HepG2 (cell line): ENCODE measurements around the gene MIR17HG. TPM values are rescaled to one million over a fixed set of nuclear protein-coding genes. Genes with fewer than 3 reads are reported as not detected.

ENCODE experiments used
- ATAC-seq: fragments of 200-7000 bp; cut with Tn5 transposase; 3 replicates; pipeline ENCODE4 v1.9.1; 2020; ENCODE audit warnings: mild to moderate bottlenecking, moderate library complexity
- BruUV-seq: library from RNA; stranded (reverse); fragments of 400-500 nt; replicated peaks from 2 replicates; lab custom pipeline; 2021; lab: Mats Ljungman, UMichigan
- CTCF ChIA-PET: fragments of 300-600 bp; formaldehyde crosslinking; extraction: SDS; loops from one replicate; lab custom pipeline; 2021; ENCODE audit warnings: low total read pairs, inconsistent platforms, low intra/inter-chr PET ratio; lab: Yijun Ruan, JAX
- POLR2A ChIA-PET: fragments of 350-600 bp; sonication (Branson Sonifier 250); formaldehyde crosslinking; loops from one replicate; lab custom pipeline; 2020; ENCODE audit warnings: antibody characterized with exemption, inconsistent platforms; lab: Yijun Ruan, JAX
- DNase-seq: peaks from one replicate; pipeline ENCODE4 v3.0.0-alpha.2; 2015; ENCODE audit warnings: low spot score
- FAIRE-seq: peaks from 3 replicates; lab custom pipeline; 2011; peaks lifted over from hg19 to GRCh38; lab: Jason Lieb, UNC
- H2AFZ ChIP-seq: one replicate; pipeline ENCODE4 v1.6.1; 2011; ENCODE audit warnings: low read length, inconsistent platforms
- H3K27ac ChIP-seq: fragments of 300-600 bp; 3 replicates; pipeline ENCODE4 v1.8.0; 2011; ENCODE audit warnings: mixed run types, mild to moderate bottlenecking, mixed read lengths, low read length, inconsistent platforms; ENCODE audit not compliant: insufficient read depth; ENCODE audit errors: extremely low read length
- H3K27me3 ChIP-seq, 2 experiments: fragments of 200-600 bp in 1 of 2; 2 replicates in 1 of 2; 3 replicates in 1 of 2; pipeline versions ENCODE4 v1.6.0 to v1.8.0; 2011; ENCODE audit warnings: low read length in 2 of 2, mild to moderate bottlenecking in 2 of 2, moderate library complexity in 2 of 2, inconsistent platforms in 1 of 2; ENCODE audit not compliant: insufficient read depth in 2 of 2, control insufficient read depth in 1 of 2
- H3K36me3 ChIP-seq, 2 experiments: fragments of 200-600 bp in 1 of 2; replicated peaks in 1 of 2; 2 replicates in 1 of 2; 3 replicates in 1 of 2; pipeline versions ENCODE4 v1.5.1 to v1.8.0; 2011; ENCODE audit warnings: low read length in 2 of 2, inconsistent platforms in 1 of 2; ENCODE audit not compliant: insufficient read depth in 2 of 2, control insufficient read depth in 1 of 2
- H3K4me1 ChIP-seq: 2 replicates; pipeline ENCODE4 v1.5.1; 2012; ENCODE audit warnings: low read length, inconsistent platforms; ENCODE audit not compliant: insufficient read depth
- H3K4me2 ChIP-seq: 2 replicates; pipeline ENCODE4 v1.6.0; 2011; ENCODE audit warnings: low read depth, low read length, inconsistent platforms
- H3K4me3 ChIP-seq, 3 experiments: fragments of 200-600 bp in 1 of 3; sonication (generic), shearing (Covaris generic) in 1 of 3; replicated peaks in 1 of 3; 2 replicates each; pipeline ENCODE4 v1.5.1; 2011 to 2016; ENCODE audit warnings: low read length in 3 of 3, inconsistent platforms in 2 of 3, low read depth in 2 of 3, mild to moderate bottlenecking in 2 of 3, control low read depth in 1 of 3, mixed read lengths in 1 of 3; ENCODE audit not compliant: insufficient read depth in 1 of 3
- H3K79me2 ChIP-seq: one replicate; pipeline ENCODE4 v1.6.1; 2011; ENCODE audit warnings: low read length, inconsistent platforms; ENCODE audit not compliant: insufficient read depth
- H3K9ac ChIP-seq: 2 replicates; pipeline ENCODE4 v1.6.0; 2011; ENCODE audit warnings: mild to moderate bottlenecking, low read depth, low read length, inconsistent platforms; ENCODE audit not compliant: insufficient read depth
- H3K9me3 ChIP-seq: 2 replicates; pipeline ENCODE4 v1.5.1; 2012; ENCODE audit warnings: mild to moderate bottlenecking, low read length
- H4K20me1 ChIP-seq: 2 replicates; pipeline ENCODE4 v1.6.0; 2011; ENCODE audit warnings: inconsistent platforms, mild to moderate bottlenecking, low read length, moderate library complexity; ENCODE audit not compliant: insufficient read depth
- CENPT ChIP-seq: sonication (generic); formaldehyde crosslinking; IDR thresholded peaks from 2 replicates; pipeline ENCODE4 v1.8.0; 2022; ENCODE audit warnings: low read depth, mild to moderate bottlenecking, moderate library complexity, missing genetic modification reagents
- IKZF4 ChIP-seq: sonication (generic); formaldehyde crosslinking; IDR thresholded peaks from 2 replicates; pipeline ENCODE4 v1.5.1; 2020; ENCODE audit warnings: borderline replicate concordance, mild to moderate bottlenecking, low read depth, missing genetic modification reagents; ENCODE audit errors: not compliant biosample characterization
- MBD4 ChIP-seq: IDR thresholded peaks from 2 replicates; pipeline ENCODE4 v1.6.1; 2012; ENCODE audit warnings: low read length, inconsistent platforms, borderline replicate concordance
- POLR2AphosphoS2 ChIP-seq: IDR thresholded peaks from 2 replicates; pipeline ENCODE4 v1.6.1; 2011; ENCODE audit warnings: low read depth, low read length, improper control_type of control experiment
- POLR2AphosphoS5 ChIP-seq: IDR thresholded peaks from 2 replicates; pipeline ENCODE4 v1.6.1; 2012; ENCODE audit warnings: low read depth, low read length
- POLR2G ChIP-seq: fragments of 200-400 bp; formaldehyde crosslinking; IDR thresholded peaks from 2 replicates; pipeline ENCODE4 v1.6.1; 2018; ENCODE audit warnings: mild to moderate bottlenecking, low read depth, low read length, moderate library complexity
- USF2 ChIP-seq, 2 experiments: sonication (generic) in 1 of 2; formaldehyde crosslinking in 1 of 2; IDR thresholded peaks; 2 replicates each; pipeline versions ENCODE4 v1.5.1 to v1.6.1; 2011 to 2020; ENCODE audit warnings: borderline replicate concordance in 1 of 2, low read depth in 1 of 2, low read length in 1 of 2, mild to moderate bottlenecking in 1 of 2, missing genetic modification reagents in 1 of 2, moderate library complexity in 1 of 2
- ZNF281 ChIP-seq: sonication (generic); formaldehyde crosslinking; IDR thresholded peaks from 2 replicates; pipeline ENCODE4 v1.4.0; 2020; ENCODE audit warnings: missing genetic modification reagents, borderline replicate concordance
- ZNF510 ChIP-seq: sonication (generic); formaldehyde crosslinking; IDR thresholded peaks from 2 replicates; pipeline ENCODE4 v1.4.0; 2020; ENCODE audit warnings: low read depth, mild to moderate bottlenecking, missing genetic modification reagents
- WGBS: methylation state at CpG from one replicate; pipeline ENCODE4 v1.1.6; 2017; ENCODE audit warnings: low lambda C conversion rate; 5-methylcytosine and 5-hydroxymethylcytosine counted together
- in situ Hi-C: cut with HindIII; loops from 2 replicates; pipeline ENCODE4 v1.10.0; 2017; ENCODE audit warnings: low pct_unique_long_range_greater_than_20kb; ENCODE audit not compliant: extremely low pct_ligation_motif_present
- intact Hi-C: fragments of 100-400 bp; cut with micrococcal nuclease; formaldehyde crosslinking; loops from one replicate; pipeline ENCODE4 v1.10.0; 2022; ENCODE audit not compliant: unreplicated experiment
- polyA plus RNA-seq, 8 experiments: library from polyadenylated mRNA; depleted of rRNA in 3 of 8; stranded (reverse) in 7 of 8; unstranded in 1 of 8; fragments of >200 nt; fragmentation: Illumina TruSeq in 4 of 8; extraction: Trizol in 4 of 8; gene quantifications; 2 replicates each; pipeline versions ENCODE4 v1.2.1 to v1.2.3, GENCODE V29; 2011 to 2016; ENCODE audit warnings: low read depth in 4 of 8, missing spikeins in 1 of 8, mixed read lengths in 1 of 8; ENCODE audit not compliant: insufficient read depth in 1 of 8
- total RNA-seq, 5 experiments: library from RNA; depleted of rRNA; stranded (reverse); fragments of >200 nt; fragmentation: Illumina TruSeq; extraction: Trizol; gene quantifications; 2 replicates each; pipeline ENCODE4 v1.2.3, GENCODE V29; 2016; ENCODE audit warnings: low read depth in 1 of 5
- TF ChIP-seq, protein P1 (sequence below): sonication (generic); formaldehyde crosslinking; conservative IDR thresholded peaks from 2 replicates; pipeline ENCODE4 v1.4.0; 2020; ENCODE audit warnings: missing genetic modification reagents
- TF ChIP-seq, protein P2 (sequence below): sonication (generic); formaldehyde crosslinking; IDR thresholded peaks from 2 replicates; pipeline ENCODE4 v1.5.1; 2020; ENCODE audit warnings: missing genetic modification reagents, mild to moderate bottlenecking, borderline replicate concordance

The MIR17HG gene
- total and polyA plus RNA-seq, 2 of the 13 experiments (the other 11 are each of a cell fraction or from before 2014, with no cell fraction given), result 2.5 to 12.3 TPM

GRCh38 chr13:91358387-91358782 lies 10.9 kb downstream of the MIR17HG start (continued):
- peak; percentile 72; the same call in 1 of the 2 replicates for TF ChIP-seq POLR2AphosphoS2
- no peak for TF ChIP-seq CENPT
- TF ChIP-seq POLR2AphosphoS5, result peak; percentile 47; the same call in 1 of the 2 replicates
- TF ChIP-seq, protein P1, sequence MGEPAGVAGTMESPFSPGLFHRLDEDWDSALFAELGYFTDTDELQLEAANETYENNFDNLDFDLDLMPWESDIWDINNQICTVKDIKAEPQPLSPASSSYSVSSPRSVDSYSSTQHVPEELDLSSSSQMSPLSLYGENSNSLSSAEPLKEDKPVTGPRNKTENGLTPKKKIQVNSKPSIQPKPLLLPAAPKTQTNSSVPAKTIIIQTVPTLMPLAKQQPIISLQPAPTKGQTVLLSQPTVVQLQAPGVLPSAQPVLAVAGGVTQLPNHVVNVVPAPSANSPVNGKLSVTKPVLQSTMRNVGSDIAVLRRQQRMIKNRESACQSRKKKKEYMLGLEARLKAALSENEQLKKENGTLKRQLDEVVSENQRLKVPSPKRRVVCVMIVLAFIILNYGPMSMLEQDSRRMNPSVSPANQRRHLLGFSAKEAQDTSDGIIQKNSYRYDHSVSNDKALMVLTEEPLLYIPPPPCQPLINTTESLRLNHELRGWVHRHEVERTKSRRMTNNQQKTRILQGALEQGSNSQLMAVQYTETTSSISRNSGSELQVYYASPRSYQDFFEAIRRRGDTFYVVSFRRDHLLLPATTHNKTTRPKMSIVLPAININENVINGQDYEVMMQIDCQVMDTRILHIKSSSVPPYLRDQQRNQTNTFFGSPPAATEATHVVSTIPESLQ (CRISPR knock-in tag), result no peak
- TF ChIP-seq MBD4, result peak; percentile 80; the same call in 1 of the 2 replicates

DNA sequence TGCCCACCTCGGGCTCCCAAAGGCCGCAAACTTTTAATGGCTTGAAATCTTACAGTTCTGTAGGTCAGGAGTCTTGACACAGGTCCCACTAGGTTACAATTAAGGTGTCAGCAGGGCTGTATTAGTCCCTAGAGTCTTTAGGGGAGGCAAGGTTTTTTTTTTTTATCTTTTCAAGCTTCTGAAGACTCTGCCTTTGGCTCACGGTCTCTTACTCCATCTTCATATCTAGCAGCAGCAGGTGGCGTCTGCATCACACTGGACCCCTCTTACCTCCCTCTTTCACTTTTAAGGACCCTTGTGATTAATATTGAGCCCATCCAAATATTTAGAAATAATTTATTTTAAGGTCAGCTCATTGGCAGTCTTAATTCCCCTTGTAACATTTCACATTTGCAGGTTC lies 11.6 kb downstream of the MIR17HG start:
- no peaks in the 10 kb centered on the region for H3K27me3 ChIP-seq
- in situ Hi-C loops (no loop called here), intact Hi-C loops (no loop called here)
- no peak overlapping the region for H3K27ac ChIP-seq
- H3K4me3 ChIP-seq, result no peak overlapping the region
- ATAC-seq, result no peak; the same call in 1 of the 3 replicates
- TF ChIP-seq ZNF510 (CRISPR knock-in tag) (no peak), POLR2AphosphoS5 (0 out of 2 replicates have a peak, but pooled peaks have one; percentile 37), ZNF281 (CRISPR knock-in tag) (no peak), USF2 (IDR thresholded peaks at IDR 0.05; ENCODE audit: low read depth, low read length) (no peak), USF2 (CRISPR knock-in tag; IDR thresholded peaks at IDR 0.05; ENCODE audit: borderline replicate concordance) (no peak), IKZF4 (no peak), POLR2G (peak; percentile 46)
- TF ChIP-seq, protein P2, sequence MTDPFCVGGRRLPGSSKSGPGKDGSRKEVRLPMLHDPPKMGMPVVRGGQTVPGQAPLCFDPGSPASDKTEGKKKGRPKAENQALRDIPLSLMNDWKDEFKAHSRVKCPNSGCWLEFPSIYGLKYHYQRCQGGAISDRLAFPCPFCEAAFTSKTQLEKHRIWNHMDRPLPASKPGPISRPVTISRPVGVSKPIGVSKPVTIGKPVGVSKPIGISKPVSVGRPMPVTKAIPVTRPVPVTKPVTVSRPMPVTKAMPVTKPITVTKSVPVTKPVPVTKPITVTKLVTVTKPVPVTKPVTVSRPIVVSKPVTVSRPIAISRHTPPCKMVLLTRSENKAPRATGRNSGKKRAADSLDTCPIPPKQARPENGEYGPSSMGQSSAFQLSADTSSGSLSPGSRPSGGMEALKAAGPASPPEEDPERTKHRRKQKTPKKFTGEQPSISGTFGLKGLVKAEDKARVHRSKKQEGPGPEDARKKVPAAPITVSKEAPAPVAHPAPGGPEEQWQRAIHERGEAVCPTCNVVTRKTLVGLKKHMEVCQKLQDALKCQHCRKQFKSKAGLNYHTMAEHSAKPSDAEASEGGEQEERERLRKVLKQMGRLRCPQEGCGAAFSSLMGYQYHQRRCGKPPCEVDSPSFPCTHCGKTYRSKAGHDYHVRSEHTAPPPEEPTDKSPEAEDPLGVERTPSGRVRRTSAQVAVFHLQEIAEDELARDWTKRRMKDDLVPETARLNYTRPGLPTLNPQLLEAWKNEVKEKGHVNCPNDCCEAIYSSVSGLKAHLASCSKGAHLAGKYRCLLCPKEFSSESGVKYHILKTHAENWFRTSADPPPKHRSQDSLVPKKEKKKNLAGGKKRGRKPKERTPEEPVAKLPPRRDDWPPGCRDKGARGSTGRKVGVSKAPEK, result no peak
- POLR2A ChIA-PET, result interaction anchor here (1.1 to 2.0 kb wide), 2 partner anchors 12 to 14 kb away, joined by 3 to 5 read pairs; no protein-coding TSS in a partner anchor
- no peak overlapping the region for H3K9ac ChIP-seq
- CTCF ChIA-PET, result no interaction called here
- peaks cover 28% of the 10 kb centered on the region for H4K20me1 ChIP-seq
- peaks cover 98% of the 10 kb centered on the region for H3K4me1 ChIP-seq
- H3K9me3 ChIP-seq, result no peaks in the 10 kb centered on the region
- H3K79me2 ChIP-seq, result no peaks in the 10 kb centered on the region
- DNase-seq, result no peak
- H3K4me2 ChIP-seq, result no peak overlapping the region
- BruUV-seq, result no TSS peak
- no peak for FAIRE-seq
- H2AFZ ChIP-seq, result no peak overlapping the region
- peaks cover 0 to 19% of the 10 kb centered on the region in 2 experiments; a peak in 4 of 5 replicates for H3K36me3 ChIP-seq
- 95% methylated on average over 4 of the region's 4 CpGs for WGBS
